Mucosa of descending colon (tissue), 3 donors: ENCODE results near the gene ZNF208. TPM values are rescaled to one million over a fixed set of nuclear protein-coding genes. Genes with fewer than 3 reads are reported as not detected.
A peak's percentile ranks its signal among the peaks of the same experiment; 100 is the strongest.

Source experiments
- ATAC-seq: fragments of 200-7000 bp; cut with Tn5 transposase; one replicate; pipeline ENCODE4 v1.9.1; 2020; ENCODE audit warnings: mild to moderate bottlenecking, moderate library complexity
- DNase-seq, 3 donors: peaks; one replicate each; pipeline ENCODE4 v3.0.0-alpha.2; 2020
- H3K36me3 ChIP-seq: fragments of 200-600 bp; one replicate; pipeline ENCODE4 v1.8.0; 2021; ENCODE audit warnings: low read depth, mild to moderate bottlenecking
- H3K4me1 ChIP-seq: fragments of 200-600 bp; one replicate; pipeline ENCODE4 v1.8.0; 2021; ENCODE audit warnings: low read depth, mild to moderate bottlenecking
- H3K4me3 ChIP-seq: fragments of 200-600 bp; one replicate; pipeline ENCODE4 v1.8.0; 2021; ENCODE audit warnings: mild to moderate bottlenecking
- H3K9me3 ChIP-seq: fragments of 200-600 bp; one replicate; pipeline ENCODE4 v1.8.0; 2021; ENCODE audit warnings: mild to moderate bottlenecking
- CTCF ChIP-seq: fragments of 200-600 bp; IDR thresholded peaks from one replicate; pipeline ENCODE4 v1.8.0; 2022; ENCODE audit warnings: antibody characterized with exemption, mild to moderate bottlenecking
- intact Hi-C, 2 donors: fragments of 100-400 bp; cut with DNase I in 1 of 2; cut with micrococcal nuclease in 1 of 2; formaldehyde crosslinking; loops; one replicate each; pipeline versions ENCODE4 v1.11.0 to v1.11.1; 2022; cut with DNase I, micrococcal nuclease
- total RNA-seq, 3 donors: library from RNA; stranded (reverse); fragmentation: NEBNext Ultra II Directional in 2 of 3; extraction: Animal tissue kit (Norgen Biotek cat#: 25700) in 2 of 3; gene quantifications; one replicate each; pipeline versions ENCODE4 v1.2.1 to v1.2.4, GENCODE V29; 2021 to 2023
- donor health status: DM: no; HTN: no; CAD: no; lungs with moderate emphysema.
- donor health status: DM: no; HTN: no; CAD: no.
- donor health status: DM: no; HTN: yes; CAD: no.

Gene ZNF208
- total RNA-seq, 3 donors from 2014 or later, result 0.67 to 24.8 (median 2.1) TPM

- Histone ChIP-seq H3K36me3 (no peaks in the 10 kb centered on the region), H3K9me3 (peaks cover 82% of the 10 kb centered on the region), H3K4me3 (no peak overlapping the region), H3K4me1 (no peaks in the 10 kb centered on the region)
- intact Hi-C loops, result no loop called here
- no peak for DNase-seq
- TF ChIP-seq CTCF, result no peak
- ATAC-seq, result no peak
Observed at GRCh38 chr19:21947775-21948174, 63.0 kb downstream of the ZNF208 start.

- no peak for ATAC-seq
- no peak overlapping the region for H3K4me3 ChIP-seq
- intact Hi-C loops, result no loop called here
Observed at GRCh38 chr19:21940684-21941083, 70.1 kb downstream of the ZNF208 start.

GRCh38 chr19:21934593-21934992 is 76.2 kb downstream of the ZNF208 start:
- Histone ChIP-seq H3K4me1 (no peaks in the 10 kb centered on the region), H3K4me3 (no peak overlapping the region), H3K9me3 (peaks cover 62% of the 10 kb centered on the region), H3K36me3 (no peaks in the 10 kb centered on the region)
- TF ChIP-seq CTCF, result no peak
- DNase-seq, result no peak
- no peak for ATAC-seq
- intact Hi-C loops, result no loop called here

More at GRCh38 chr19:21940684-21941083, 70.1 kb downstream of the ZNF208 start:
- Histone ChIP-seq H3K36me3 (no peaks in the 10 kb centered on the region), H3K9me3 (peaks cover 72% of the 10 kb centered on the region), H3K4me1 (no peaks in the 10 kb centered on the region)
- DNase-seq, result peak in 1 of 3 donors; percentile 36
- no peak for TF ChIP-seq CTCF

DNA sequence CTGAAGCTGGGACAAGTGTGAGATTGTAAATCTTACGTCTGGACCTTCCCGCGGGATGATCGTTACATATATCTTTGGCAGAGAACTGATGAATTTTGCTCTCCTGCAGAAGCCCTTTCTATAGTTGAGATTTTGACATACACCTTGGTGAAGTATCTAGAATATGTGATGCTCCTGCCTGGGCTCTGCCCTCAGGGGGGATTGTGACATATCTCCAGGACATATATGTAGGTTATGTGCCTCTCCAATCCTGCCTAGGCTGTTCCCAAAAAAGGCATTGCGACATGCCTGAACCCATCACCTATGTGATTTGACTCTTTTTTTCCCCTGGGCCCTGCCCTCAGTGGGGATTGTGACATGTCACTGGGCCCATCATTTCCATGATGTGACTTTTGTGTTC is 76.6 kb downstream of the ZNF208 start:
- no peak for TF ChIP-seq CTCF
- Histone ChIP-seq H3K4me1 (no peaks in the 10 kb centered on the region), H3K36me3 (no peaks in the 10 kb centered on the region), H3K4me3 (no peak overlapping the region), H3K9me3 (peaks cover 62% of the 10 kb centered on the region)
- no peak for DNase-seq
- ATAC-seq, result no peak
- intact Hi-C loops, result no loop called here

- intact Hi-C loops, result no loop called here
- no peak for TF ChIP-seq CTCF
- Histone ChIP-seq H3K36me3 (no peaks in the 10 kb centered on the region), H3K9me3 (peaks cover 71% of the 10 kb centered on the region), H3K4me3 (no peak overlapping the region), H3K4me1 (no peaks in the 10 kb centered on the region)
- DNase-seq (no peak), ATAC-seq (no peak)
Observed at GRCh38 chr19:21922276-21922675, 88.5 kb downstream of the ZNF208 start.

DNA sequence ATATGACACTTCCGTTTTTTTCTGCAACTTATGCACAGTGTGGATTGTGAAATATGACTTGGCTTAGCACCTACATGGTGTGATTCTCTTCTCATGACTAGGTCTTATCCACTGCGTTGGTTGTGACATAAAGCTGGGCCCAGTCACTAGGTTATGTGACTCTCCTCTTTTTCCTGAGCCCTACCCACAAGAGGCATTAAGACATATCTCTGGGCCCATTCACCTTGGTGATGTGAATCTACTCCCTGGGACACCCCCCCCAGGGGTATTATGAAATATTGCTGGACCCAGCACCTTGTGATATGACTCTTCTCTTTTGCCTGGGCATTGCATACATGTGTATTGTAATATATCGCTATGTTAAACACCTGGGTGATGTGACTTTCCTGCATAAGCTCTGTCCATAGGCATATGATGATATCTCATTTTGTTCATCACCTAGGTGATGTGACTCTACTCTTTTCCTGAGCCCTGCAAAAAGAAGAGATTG is 89.0 kb downstream of the ZNF208 start:
- Histone ChIP-seq H3K9me3 (peaks cover 69% of the 10 kb centered on the region), H3K4me1 (no peaks in the 10 kb centered on the region), H3K36me3 (no peaks in the 10 kb centered on the region), H3K4me3 (no peak overlapping the region)
- intact Hi-C loops, result no loop called here
- ATAC-seq (no peak), DNase-seq (no peak)
- TF ChIP-seq CTCF, result no peak
